Activated CD4-positive, alpha-beta T cell treated with anti-CD3 and anti-CD28 coated beads, Interleukin-2, amount 50 U/mL, for 16 hours (primary cell): ENCODE results near the gene TSHZ1.
A peak's percentile ranks its signal among the peaks of the same experiment; 100 is the strongest.

Experiments used
- DNase-seq: peaks from one replicate; pipeline ENCODE4 v3.0.0-alpha.2; 2020

Gene TSHZ1

GRCh38 chr18:75209129-75209950 is 1.3 kb upstream of the TSHZ1 start, which contains the start of gene PTGR3:
Gene PTGR3 (minus strand): TSS chr18:75209139. CDS start chr18:75209058, 81 bp downstream.
- DNase-seq = peak; percentile 90

GRCh38 chr18:75209951-75210258 is 692 bp upstream of the TSHZ1 start:
- no peak for DNase-seq

GRCh38 chr18:75211002-75211621 is 515 bp downstream of the TSHZ1 start:
- peak; percentile 23 for DNase-seq

GRCh38 chr18:75211626-75211952 is 992 bp downstream of the TSHZ1 start:
- no peak for DNase-seq

GRCh38 chr18:75211953-75212750 is 1.6 kb downstream of the TSHZ1 start:
- peak; percentile 30 for DNase-seq

- no peak for DNase-seq
These were observed 2.1 kb downstream of the TSHZ1 start for GRCh38 chr18:75212751-75213090.

- DNase-seq = no peak
These were observed 3.2 kb downstream of the TSHZ1 start for GRCh38 chr18:75213611-75214331.

- DNase-seq = no peak
These were observed 3.7 kb downstream of the TSHZ1 start for GRCh38 chr18:75214332-75214690.

- no peak for DNase-seq
These were observed 4.3 kb downstream of the TSHZ1 start for GRCh38 chr18:75214766-75215510.

- no peak for DNase-seq
These were observed 5.1 kb downstream of the TSHZ1 start for GRCh38 chr18:75215663-75216062.

- DNase-seq = peak; percentile 19
These were observed 5.8 kb downstream of the TSHZ1 start for GRCh38 chr18:75216212-75216910.

- DNase-seq = no peak
These were observed 6.5 kb downstream of the TSHZ1 start for GRCh38 chr18:75216911-75217689.

GRCh38 chr18:75218065-75218923 is 7.7 kb downstream of the TSHZ1 start:
- DNase-seq = no peak

GRCh38 chr18:75219745-75220375 is 9.3 kb downstream of the TSHZ1 start:
- no peak for DNase-seq

GRCh38 chr18:75220551-75221355 is 10.2 kb downstream of the TSHZ1 start:
- no peak for DNase-seq

GRCh38 chr18:75221397-75221796 is 10.8 kb downstream of the TSHZ1 start:
- no peak for DNase-seq

GRCh38 chr18:75221897-75222296 is 11.3 kb downstream of the TSHZ1 start:
- no peak for DNase-seq

GRCh38 chr18:75222407-75222806 is 11.8 kb downstream of the TSHZ1 start:
- DNase-seq = no peak
